ENCODE measurements around the gene VRTN. TPM values are rescaled to one million over a fixed set of nuclear protein-coding genes. Genes with fewer than 3 reads are reported as not detected.

The VRTN gene
- total and polyA plus RNA-seq, 9 of the 15 experiments (the other 6 are each of a cell fraction or from before 2014, with no cell fraction given), result 0.05 to 0.09 (median 0.06) TPM; not detected in 6

DNA sequence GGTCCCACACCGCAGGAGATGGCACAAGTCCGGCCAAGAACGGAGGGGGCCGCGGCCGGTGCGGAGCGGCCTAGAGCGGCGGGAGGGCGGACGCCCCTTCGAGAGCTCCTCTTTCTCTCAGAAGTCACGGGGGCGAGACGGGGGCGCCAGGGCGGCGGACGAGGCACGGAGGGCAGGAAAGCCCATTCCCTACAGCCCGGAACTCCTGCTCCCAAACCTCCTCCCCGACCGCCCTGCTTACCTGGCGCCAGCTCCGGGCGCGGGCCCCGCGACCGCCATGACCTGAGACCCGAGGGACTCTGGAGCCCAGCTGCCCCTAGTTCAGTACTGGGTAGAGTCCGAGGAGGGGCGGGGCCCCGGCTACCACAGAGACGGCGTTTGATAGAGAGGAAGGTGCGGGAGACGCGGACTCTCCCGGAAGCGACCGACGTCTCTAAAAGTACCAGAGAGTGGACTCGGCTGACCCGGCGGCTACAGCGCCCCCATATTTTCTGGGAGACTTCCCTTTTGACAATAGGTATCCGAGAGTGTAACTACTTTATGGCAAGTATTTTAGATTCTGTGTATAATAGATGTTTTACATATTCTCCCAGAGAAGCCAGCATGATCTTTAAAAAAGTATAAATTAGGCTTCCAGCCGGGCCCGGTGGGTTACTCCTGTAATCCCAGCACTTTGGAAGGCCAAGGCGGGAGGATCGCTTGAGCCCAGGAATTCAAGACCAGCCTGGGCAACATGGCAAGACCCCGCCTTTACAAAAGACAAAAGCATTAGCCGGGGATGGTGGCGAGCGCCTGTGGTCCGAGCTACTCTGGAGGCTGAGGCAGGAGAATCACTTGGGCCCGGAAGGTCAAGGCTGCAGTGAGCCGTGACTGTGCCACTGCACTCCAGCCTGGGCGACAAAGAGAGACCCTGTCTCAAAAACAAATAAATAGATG is 45.4 kb upstream of the VRTN start, which contains the start of gene ABCD4 (continued):
- TF ChIP-seq, protein P1, sequence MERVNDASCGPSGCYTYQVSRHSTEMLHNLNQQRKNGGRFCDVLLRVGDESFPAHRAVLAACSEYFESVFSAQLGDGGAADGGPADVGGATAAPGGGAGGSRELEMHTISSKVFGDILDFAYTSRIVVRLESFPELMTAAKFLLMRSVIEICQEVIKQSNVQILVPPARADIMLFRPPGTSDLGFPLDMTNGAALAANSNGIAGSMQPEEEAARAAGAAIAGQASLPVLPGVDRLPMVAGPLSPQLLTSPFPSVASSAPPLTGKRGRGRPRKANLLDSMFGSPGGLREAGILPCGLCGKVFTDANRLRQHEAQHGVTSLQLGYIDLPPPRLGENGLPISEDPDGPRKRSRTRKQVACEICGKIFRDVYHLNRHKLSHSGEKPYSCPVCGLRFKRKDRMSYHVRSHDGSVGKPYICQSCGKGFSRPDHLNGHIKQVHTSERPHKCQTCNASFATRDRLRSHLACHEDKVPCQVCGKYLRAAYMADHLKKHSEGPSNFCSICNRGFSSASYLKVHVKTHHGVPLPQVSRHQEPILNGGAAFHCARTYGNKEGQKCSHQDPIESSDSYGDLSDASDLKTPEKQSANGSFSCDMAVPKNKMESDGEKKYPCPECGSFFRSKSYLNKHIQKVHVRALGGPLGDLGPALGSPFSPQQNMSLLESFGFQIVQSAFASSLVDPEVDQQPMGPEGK (CRISPR knock-in tag; IDR thresholded peaks at IDR 0.05; ENCODE audit: borderline replicate concordance), result no peak
- TF ChIP-seq, protein P2, sequence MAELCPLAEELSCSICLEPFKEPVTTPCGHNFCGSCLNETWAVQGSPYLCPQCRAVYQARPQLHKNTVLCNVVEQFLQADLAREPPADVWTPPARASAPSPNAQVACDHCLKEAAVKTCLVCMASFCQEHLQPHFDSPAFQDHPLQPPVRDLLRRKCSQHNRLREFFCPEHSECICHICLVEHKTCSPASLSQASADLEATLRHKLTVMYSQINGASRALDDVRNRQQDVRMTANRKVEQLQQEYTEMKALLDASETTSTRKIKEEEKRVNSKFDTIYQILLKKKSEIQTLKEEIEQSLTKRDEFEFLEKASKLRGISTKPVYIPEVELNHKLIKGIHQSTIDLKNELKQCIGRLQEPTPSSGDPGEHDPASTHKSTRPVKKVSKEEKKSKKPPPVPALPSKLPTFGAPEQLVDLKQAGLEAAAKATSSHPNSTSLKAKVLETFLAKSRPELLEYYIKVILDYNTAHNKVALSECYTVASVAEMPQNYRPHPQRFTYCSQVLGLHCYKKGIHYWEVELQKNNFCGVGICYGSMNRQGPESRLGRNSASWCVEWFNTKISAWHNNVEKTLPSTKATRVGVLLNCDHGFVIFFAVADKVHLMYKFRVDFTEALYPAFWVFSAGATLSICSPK (IDR thresholded peaks at IDR 0.05; ENCODE audit: borderline replicate concordance), result no peak
- TF ChIP-seq, protein P3, sequence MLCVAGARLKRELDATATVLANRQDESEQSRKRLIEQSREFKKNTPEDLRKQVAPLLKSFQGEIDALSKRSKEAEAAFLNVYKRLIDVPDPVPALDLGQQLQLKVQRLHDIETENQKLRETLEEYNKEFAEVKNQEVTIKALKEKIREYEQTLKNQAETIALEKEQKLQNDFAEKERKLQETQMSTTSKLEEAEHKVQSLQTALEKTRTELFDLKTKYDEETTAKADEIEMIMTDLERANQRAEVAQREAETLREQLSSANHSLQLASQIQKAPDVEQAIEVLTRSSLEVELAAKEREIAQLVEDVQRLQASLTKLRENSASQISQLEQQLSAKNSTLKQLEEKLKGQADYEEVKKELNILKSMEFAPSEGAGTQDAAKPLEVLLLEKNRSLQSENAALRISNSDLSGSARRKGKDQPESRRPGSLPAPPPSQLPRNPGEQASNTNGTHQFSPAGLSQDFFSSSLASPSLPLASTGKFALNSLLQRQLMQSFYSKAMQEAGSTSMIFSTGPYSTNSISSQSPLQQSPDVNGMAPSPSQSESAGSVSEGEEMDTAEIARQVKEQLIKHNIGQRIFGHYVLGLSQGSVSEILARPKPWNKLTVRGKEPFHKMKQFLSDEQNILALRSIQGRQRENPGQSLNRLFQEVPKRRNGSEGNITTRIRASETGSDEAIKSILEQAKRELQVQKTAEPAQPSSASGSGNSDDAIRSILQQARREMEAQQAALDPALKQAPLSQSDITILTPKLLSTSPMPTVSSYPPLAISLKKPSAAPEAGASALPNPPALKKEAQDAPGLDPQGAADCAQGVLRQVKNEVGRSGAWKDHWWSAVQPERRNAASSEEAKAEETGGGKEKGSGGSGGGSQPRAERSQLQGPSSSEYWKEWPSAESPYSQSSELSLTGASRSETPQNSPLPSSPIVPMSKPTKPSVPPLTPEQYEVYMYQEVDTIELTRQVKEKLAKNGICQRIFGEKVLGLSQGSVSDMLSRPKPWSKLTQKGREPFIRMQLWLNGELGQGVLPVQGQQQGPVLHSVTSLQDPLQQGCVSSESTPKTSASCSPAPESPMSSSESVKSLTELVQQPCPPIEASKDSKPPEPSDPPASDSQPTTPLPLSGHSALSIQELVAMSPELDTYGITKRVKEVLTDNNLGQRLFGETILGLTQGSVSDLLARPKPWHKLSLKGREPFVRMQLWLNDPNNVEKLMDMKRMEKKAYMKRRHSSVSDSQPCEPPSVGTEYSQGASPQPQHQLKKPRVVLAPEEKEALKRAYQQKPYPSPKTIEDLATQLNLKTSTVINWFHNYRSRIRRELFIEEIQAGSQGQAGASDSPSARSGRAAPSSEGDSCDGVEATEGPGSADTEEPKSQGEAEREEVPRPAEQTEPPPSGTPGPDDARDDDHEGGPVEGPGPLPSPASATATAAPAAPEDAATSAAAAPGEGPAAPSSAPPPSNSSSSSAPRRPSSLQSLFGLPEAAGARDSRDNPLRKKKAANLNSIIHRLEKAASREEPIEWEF (CRISPR knock-in tag; IDR thresholded peaks at IDR 0.05), result no peak
- TF ChIP-seq RBM14 (IDR thresholded peaks at IDR 0.05; ENCODE audit: borderline replicate concordance, insufficient read depth, low read depth, low read length) (no peak), ZNF354B (CRISPR knock-in tag; IDR thresholded peaks at IDR 0.05) (no peak), BCL6 (CRISPR knock-in tag; IDR thresholded peaks at IDR 0.05) (no peak), ZBTB17 (CRISPR knock-in tag; IDR thresholded peaks at IDR 0.05) (no peak), BRD9 (IDR thresholded peaks at IDR 0.05; ENCODE audit: low read depth, partially characterized antibody) (no peak), MCM7 (IDR thresholded peaks at IDR 0.05) (no peak), ARHGAP35 (IDR thresholded peaks at IDR 0.05; ENCODE audit: partially characterized antibody) (no peak), ZBTB1 (CRISPR knock-in tag; IDR thresholded peaks at IDR 0.05; ENCODE audit: borderline replicate concordance, low read depth) (no peak), ZZZ3 (IDR thresholded peaks at IDR 0.05) (no peak)
- TF ChIP-seq, protein P4, sequence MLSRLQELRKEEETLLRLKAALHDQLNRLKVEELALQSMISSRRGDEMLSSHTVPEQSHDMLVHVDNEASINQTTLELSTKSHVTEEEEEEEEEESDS (CRISPR knock-in tag; IDR thresholded peaks at IDR 0.05), result no peak
- TF ChIP-seq, protein P5, sequence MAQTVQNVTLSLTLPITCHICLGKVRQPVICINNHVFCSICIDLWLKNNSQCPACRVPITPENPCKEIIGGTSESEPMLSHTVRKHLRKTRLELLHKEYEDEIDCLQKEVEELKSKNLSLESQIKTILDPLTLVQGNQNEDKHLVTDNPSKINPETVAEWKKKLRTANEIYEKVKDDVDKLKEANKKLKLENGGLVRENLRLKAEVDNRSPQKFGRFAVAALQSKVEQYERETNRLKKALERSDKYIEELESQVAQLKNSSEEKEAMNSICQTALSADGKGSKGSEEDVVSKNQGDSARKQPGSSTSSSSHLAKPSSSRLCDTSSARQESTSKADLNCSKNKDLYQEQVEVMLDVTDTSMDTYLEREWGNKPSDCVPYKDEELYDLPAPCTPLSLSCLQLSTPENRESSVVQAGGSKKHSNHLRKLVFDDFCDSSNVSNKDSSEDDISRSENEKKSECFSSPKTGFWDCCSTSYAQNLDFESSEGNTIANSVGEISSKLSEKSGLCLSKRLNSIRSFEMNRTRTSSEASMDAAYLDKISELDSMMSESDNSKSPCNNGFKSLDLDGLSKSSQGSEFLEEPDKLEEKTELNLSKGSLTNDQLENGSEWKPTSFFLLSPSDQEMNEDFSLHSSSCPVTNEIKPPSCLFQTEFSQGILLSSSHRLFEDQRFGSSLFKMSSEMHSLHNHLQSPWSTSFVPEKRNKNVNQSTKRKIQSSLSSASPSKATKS (CRISPR knock-in tag; IDR thresholded peaks at IDR 0.05), result no peak
